Gastrocnemius medialis (tissue), 4 donors: Measurements from ENCODE around the gene ADAMTSL2. TPM values are rescaled to one million over a fixed set of nuclear protein-coding genes. Genes with fewer than 3 reads are reported as not detected.

Source experiments
- ATAC-seq, 2 donors: fragments of 150-250 bp; one replicate each; pipeline ENCODE4 v1.9.1; 2016
- DNase-seq, 2 donors: peaks; one replicate each; pipeline ENCODE4 v3.0.0-alpha.2; 2019
- H3K27ac ChIP-seq, 4 donors: fragments of 200-600 bp; sonication (generic); 1 replicate in 1 of 4; 2 replicates in 3 of 4; pipeline ENCODE4 v1.5.1; 2016 to 2018; ENCODE audit warnings: mild to moderate bottlenecking in 2 of 4, moderate library complexity in 1 of 4
- H3K27me3 ChIP-seq, 3 donors: fragments of 200-600 bp; sonication (generic) in 2 of 3; 1 replicate in 1 of 3; 2 replicates in 2 of 3; pipeline versions ENCODE4 v1.5.1 to v1.6.0; 2016 to 2019; ENCODE audit warnings: mild to moderate bottlenecking in 1 of 3, moderate library complexity in 1 of 3
- H3K36me3 ChIP-seq, 2 donors: fragments of 200-600 bp; sonication (generic) in 1 of 2; one replicate each; pipeline ENCODE4 v1.5.1; 2017 to 2018
- H3K4me1 ChIP-seq, 2 donors: fragments of 200-600 bp; sonication (generic) in 1 of 2; one replicate each; pipeline ENCODE4 v1.5.1; 2016 to 2017; ENCODE audit warnings: mild to moderate bottlenecking in 2 of 2
- H3K4me3 ChIP-seq, 4 donors: fragments of 200-600 bp; sonication (generic) in 3 of 4; 1 replicate in 1 of 4; 2 replicates in 3 of 4; pipeline ENCODE4 v1.5.1; 2016 to 2019; ENCODE audit warnings: mild to moderate bottlenecking in 2 of 4
- H3K9me3 ChIP-seq, 3 donors: fragments of 200-600 bp; sonication (generic) in 2 of 3; 1 replicate in 1 of 3; 2 replicates in 2 of 3; pipeline ENCODE4 v1.5.1; 2016 to 2019
- POLR2A ChIP-seq, 2 donors: fragments of 450-650 bp; IDR thresholded peaks; one replicate each; pipeline ENCODE4 v1.6.1; 2017; ENCODE audit warnings: antibody characterized with exemption in 2 of 2, mild to moderate bottlenecking in 2 of 2, moderate library complexity in 2 of 2
- in situ Hi-C, 4 donors: fragments of 200-750 bp; cut with MboI; loops; one replicate each; pipeline versions ENCODE4 v1.15.0 to v1.8.0; 2017; ENCODE audit warnings: low sequenced_read_pairs in 4 of 4
- intact Hi-C: fragments of 100-400 bp; cut with DNase I; formaldehyde crosslinking; loops from one replicate; pipeline ENCODE4 v1.15.1; 2023; ENCODE audit warnings: low total_unique reads
- total RNA-seq, 4 donors: library from RNA; depleted of rRNA; stranded (reverse); fragments of >200 nt; gene quantifications; one replicate each; pipeline versions ENCODE4 v1.1.0 to v1.2.3, GENCODE V29; 2016
- TF ChIP-seq, protein P1 (sequence below), 5 experiments: fragments of 450-650 bp in 3 of 5; fragments of 200-600 bp in 2 of 5; sonication (generic) in 2 of 5; IDR thresholded peaks in 4 of 5; conservative IDR thresholded peaks in 1 of 5; 1 replicate in 4 of 5; 2 replicates in 1 of 5; pipeline ENCODE4 v1.5.1; 2016 to 2019; ENCODE audit warnings: antibody characterized with exemption in 5 of 5, mild to moderate bottlenecking in 3 of 5, moderate library complexity in 3 of 5

ADAMTSL2 gene
- total RNA-seq, 4 donors from 2014 or later = 0.10 to 1.8 (median 0.44) TPM

GRCh38 chr9:133511607-133512006 is 22.9 kb upstream of the ADAMTSL2 start:
- DNase-seq (no peak), ATAC-seq (no peak)
- no peak overlapping the region for H3K27ac ChIP-seq
- intact Hi-C loops = no loop called here
- TF ChIP-seq, protein P1, sequence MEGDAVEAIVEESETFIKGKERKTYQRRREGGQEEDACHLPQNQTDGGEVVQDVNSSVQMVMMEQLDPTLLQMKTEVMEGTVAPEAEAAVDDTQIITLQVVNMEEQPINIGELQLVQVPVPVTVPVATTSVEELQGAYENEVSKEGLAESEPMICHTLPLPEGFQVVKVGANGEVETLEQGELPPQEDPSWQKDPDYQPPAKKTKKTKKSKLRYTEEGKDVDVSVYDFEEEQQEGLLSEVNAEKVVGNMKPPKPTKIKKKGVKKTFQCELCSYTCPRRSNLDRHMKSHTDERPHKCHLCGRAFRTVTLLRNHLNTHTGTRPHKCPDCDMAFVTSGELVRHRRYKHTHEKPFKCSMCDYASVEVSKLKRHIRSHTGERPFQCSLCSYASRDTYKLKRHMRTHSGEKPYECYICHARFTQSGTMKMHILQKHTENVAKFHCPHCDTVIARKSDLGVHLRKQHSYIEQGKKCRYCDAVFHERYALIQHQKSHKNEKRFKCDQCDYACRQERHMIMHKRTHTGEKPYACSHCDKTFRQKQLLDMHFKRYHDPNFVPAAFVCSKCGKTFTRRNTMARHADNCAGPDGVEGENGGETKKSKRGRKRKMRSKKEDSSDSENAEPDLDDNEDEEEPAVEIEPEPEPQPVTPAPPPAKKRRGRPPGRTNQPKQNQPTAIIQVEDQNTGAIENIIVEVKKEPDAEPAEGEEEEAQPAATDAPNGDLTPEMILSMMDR (IDR thresholded peaks at IDR 0.05 in 4 of 5, conservative IDR thresholded peaks at IDR 0.05 in 1 of 5) = no peak
- no peak for TF ChIP-seq POLR2A (IDR thresholded peaks at IDR 0.05)
- H3K36me3 ChIP-seq = no peaks in the 10 kb centered on the region
- H3K27me3 ChIP-seq = peaks cover 12 to 22% (median 13%) of the 10 kb centered on the region in 3 donors
- H3K4me1 ChIP-seq = no peaks in the 10 kb centered on the region
- in situ Hi-C loops = no loop called here
- no peak overlapping the region for H3K4me3 ChIP-seq
- no peaks in the 10 kb centered on the region for H3K9me3 ChIP-seq

GRCh38 chr9:133512253-133513213 is 22.0 kb upstream of the ADAMTSL2 start:
- no peak for DNase-seq
- no peak overlapping the region for H3K27ac ChIP-seq
- H3K9me3 ChIP-seq = no peaks in the 10 kb centered on the region
- ATAC-seq = no peak
- TF ChIP-seq POLR2A (IDR thresholded peaks at IDR 0.05) = no peak
- TF ChIP-seq, protein P1 (IDR thresholded peaks at IDR 0.05 in 4 of 5, conservative IDR thresholded peaks at IDR 0.05 in 1 of 5) = no peak
- intact Hi-C loops (no loop called here), in situ Hi-C loops (no loop called here)
- H3K36me3 ChIP-seq = no peaks in the 10 kb centered on the region
- H3K27me3 ChIP-seq = peaks cover 12 to 22% (median 13%) of the 10 kb centered on the region in 3 donors
- H3K4me1 ChIP-seq = no peaks in the 10 kb centered on the region
- H3K4me3 ChIP-seq = no peak overlapping the region

DNA sequence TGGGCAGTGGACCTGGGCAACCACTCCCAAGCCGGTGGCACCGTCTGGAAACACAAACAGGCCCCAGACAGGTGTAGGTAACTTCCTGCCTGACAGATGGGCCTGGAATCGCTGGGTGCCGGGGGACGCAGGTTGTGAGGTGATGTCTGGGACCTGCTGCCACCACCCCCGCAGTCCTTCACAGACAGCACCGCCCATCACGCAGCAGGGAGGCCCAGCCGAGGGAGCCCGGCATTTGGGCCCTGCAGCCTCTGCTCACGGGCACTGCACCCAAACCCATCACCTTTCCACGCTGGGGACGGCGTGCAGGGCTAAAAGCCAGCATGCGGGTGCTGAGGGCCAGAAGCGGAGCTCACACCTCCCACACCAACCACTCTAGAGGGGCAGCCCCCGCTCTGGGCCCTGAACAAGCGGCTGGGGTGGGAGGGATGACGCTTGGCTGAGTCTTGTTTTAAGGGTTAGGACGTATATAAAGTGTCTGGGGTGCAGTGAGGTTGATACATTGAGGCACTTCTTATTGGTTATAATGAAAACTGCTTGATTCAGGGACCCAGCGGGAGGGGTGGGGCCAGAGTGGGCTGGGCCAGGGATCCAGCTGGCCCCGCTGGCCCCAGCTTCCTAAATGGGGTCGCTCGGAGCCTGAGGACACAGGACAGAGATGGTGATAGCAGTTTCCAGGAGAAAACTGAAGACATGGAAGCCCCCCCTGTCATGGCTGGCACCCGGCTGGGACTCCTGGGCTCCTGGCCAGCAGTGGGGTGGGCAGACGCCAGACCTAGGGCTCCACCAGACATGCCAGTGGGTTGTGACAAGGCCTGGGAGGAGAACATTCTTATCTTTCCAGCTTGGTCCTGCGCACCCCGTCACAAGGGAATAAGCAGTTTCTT is 21.0 kb upstream of the ADAMTSL2 start:
- ATAC-seq (no peak), DNase-seq (no peak)
- intact Hi-C loops = no loop called here
- in situ Hi-C loops = no loop called here
- H3K27me3 ChIP-seq = peaks cover 5 to 22% (median 9%) of the 10 kb centered on the region in 3 donors
- no peak overlapping the region for H3K27ac ChIP-seq
- H3K36me3 ChIP-seq = no peaks in the 10 kb centered on the region
- H3K9me3 ChIP-seq = no peaks in the 10 kb centered on the region
- TF ChIP-seq POLR2A (IDR thresholded peaks at IDR 0.05) = no peak
- TF ChIP-seq, protein P1 (IDR thresholded peaks at IDR 0.05 in 4 of 5, conservative IDR thresholded peaks at IDR 0.05 in 1 of 5) = no peak
- no peak overlapping the region for H3K4me3 ChIP-seq
- no peaks in the 10 kb centered on the region for H3K4me1 ChIP-seq

DNA sequence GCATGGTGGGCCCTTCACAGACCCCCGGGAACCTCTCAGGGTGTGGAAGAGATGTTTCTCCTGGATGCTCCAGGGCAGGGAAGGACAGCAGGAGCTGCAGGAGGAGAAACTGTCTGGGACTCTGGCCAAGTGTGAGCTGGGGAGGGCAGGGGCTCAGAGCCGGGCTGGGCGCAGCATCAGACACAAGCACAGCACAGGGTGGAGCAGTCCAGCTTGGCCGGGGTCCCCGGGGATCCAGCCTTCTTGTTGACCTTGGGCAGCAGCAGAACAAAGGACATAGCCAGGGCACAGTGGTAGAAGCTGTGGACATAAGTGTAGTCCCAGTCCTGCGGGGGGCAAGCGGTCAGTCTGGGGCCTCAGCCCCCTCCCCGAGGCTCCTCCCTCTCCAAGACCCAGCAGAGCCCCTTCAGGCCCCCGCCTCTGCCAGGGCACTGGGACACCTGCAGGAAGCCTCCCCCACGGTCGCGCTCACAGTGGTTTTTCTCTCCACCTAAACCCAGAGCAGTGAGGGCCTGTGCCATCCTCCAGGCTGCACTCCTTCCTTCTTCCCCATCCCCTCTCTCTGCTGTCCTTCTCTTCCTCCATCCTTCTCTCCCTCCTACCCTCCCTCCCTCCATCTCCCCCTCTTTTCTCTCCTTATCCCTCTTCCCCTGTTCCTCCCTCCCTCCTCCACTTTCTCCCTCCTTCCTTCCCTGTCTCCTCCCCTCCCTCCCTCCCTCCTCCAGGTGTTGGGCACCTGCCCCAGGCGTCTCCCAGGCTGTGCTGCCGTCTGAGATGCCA is 19.9 kb upstream of the ADAMTSL2 start:
- Histone ChIP-seq H3K4me1 (no peaks in the 10 kb centered on the region), H3K27ac (no peak overlapping the region), H3K4me3 (no peak overlapping the region), H3K27me3 (peaks cover 3 to 13% (median 5%) of the 10 kb centered on the region in 3 donors), H3K9me3 (no peaks in the 10 kb centered on the region), H3K36me3 (no peaks in the 10 kb centered on the region)
- TF ChIP-seq, protein P1 (IDR thresholded peaks at IDR 0.05 in 4 of 5, conservative IDR thresholded peaks at IDR 0.05 in 1 of 5) = no peak
- TF ChIP-seq POLR2A (IDR thresholded peaks at IDR 0.05) = no peak
- DNase-seq = no peak
- intact Hi-C loops (no loop called here), in situ Hi-C loops (no loop called here)
- ATAC-seq = no peak
